ENCODE measurements around the gene ADAM22. TPM values are rescaled to one million over a fixed set of nuclear protein-coding genes. Genes with fewer than 3 reads are reported as not detected.

The ADAM22 gene
- total RNA-seq, 1 donor from 2014 or later, result under 0.01 TPM

- TF ChIP-seq CTCF (IDR thresholded peaks at IDR 0.05; ENCODE audit: insufficient read depth, low read length, severe bottlenecking), result no peak
- H3K36me3 ChIP-seq (ENCODE audit: control insufficient read depth, insufficient read depth, low read length), result no peaks in the 10 kb centered on the region
- DNase-seq (ENCODE audit: low read depth) (no peak), FAIRE-seq (no peak)
- no peaks in the 10 kb centered on the region for H3K27me3 ChIP-seq (ENCODE audit: control insufficient read depth, insufficient read depth, low read length)
- no peak overlapping the region for H3K4me3 ChIP-seq (ENCODE audit: low read depth, low read length)
Measured at GRCh38 chr7:88105231-88105630, 171.2 kb downstream of the ADAM22 start.

GRCh38 chr7:88106434-88106833, 172.4 kb downstream of the ADAM22 start:
- Histone ChIP-seq H3K4me3 (ENCODE audit: low read depth, low read length) (no peak overlapping the region), H3K36me3 (ENCODE audit: control insufficient read depth, insufficient read depth, low read length) (no peaks in the 10 kb centered on the region), H3K27me3 (ENCODE audit: control insufficient read depth, insufficient read depth, low read length) (no peaks in the 10 kb centered on the region)
- TF ChIP-seq CTCF (IDR thresholded peaks at IDR 0.05; ENCODE audit: insufficient read depth, low read length, severe bottlenecking), result no peak
- FAIRE-seq (no peak), DNase-seq (ENCODE audit: low read depth) (no peak)

GRCh38 chr7:88109612-88110011, 175.6 kb downstream of the ADAM22 start:
- no peak overlapping the region for H3K4me3 ChIP-seq (ENCODE audit: low read depth, low read length)
- no peak for DNase-seq (ENCODE audit: low read depth)
- H3K27me3 ChIP-seq (ENCODE audit: control insufficient read depth, insufficient read depth, low read length), result no peaks in the 10 kb centered on the region
- no peaks in the 10 kb centered on the region for H3K36me3 ChIP-seq (ENCODE audit: control insufficient read depth, insufficient read depth, low read length)
- TF ChIP-seq CTCF (IDR thresholded peaks at IDR 0.05; ENCODE audit: insufficient read depth, low read length, severe bottlenecking), result no peak
- FAIRE-seq, result no peak

- Histone ChIP-seq H3K36me3 (ENCODE audit: control insufficient read depth, insufficient read depth, low read length) (no peaks in the 10 kb centered on the region), H3K4me3 (ENCODE audit: low read depth, low read length) (no peak overlapping the region), H3K27me3 (ENCODE audit: control insufficient read depth, insufficient read depth, low read length) (no peaks in the 10 kb centered on the region)
- DNase-seq (ENCODE audit: low read depth), result peak; percentile 59
- peak; percentile 42 for TF ChIP-seq CTCF (IDR thresholded peaks at IDR 0.05; ENCODE audit: insufficient read depth, low read length, severe bottlenecking)
- FAIRE-seq, result no peak
Measured at GRCh38 chr7:88111140-88111743, 177.2 kb downstream of the ADAM22 start.

GRCh38 chr7:88111954-88112471, 178.0 kb downstream of the ADAM22 start:
- H3K4me3 ChIP-seq (ENCODE audit: low read depth, low read length), result no peak overlapping the region
- TF ChIP-seq CTCF (IDR thresholded peaks at IDR 0.05; ENCODE audit: insufficient read depth, low read length, severe bottlenecking), result no peak
- no peaks in the 10 kb centered on the region for H3K27me3 ChIP-seq (ENCODE audit: control insufficient read depth, insufficient read depth, low read length)
- no peak for DNase-seq (ENCODE audit: low read depth)
- FAIRE-seq, result no peak
- no peaks in the 10 kb centered on the region for H3K36me3 ChIP-seq (ENCODE audit: control insufficient read depth, insufficient read depth, low read length)

Measured in bronchial epithelial cell (primary cell).